SJSA1 (cell line): ENCODE data around the gene TEX48. TPM values are rescaled to one million over a fixed set of nuclear protein-coding genes. Genes with fewer than 3 reads are reported as not detected.

Experiments used
- DNase-seq, 2 experiments: peaks; one replicate each; pipeline ENCODE4 v3.0.0-alpha.2; 2015 to 2020; ENCODE audit warnings: low spot score in 2 of 2, low read depth in 1 of 2
- H3K27ac ChIP-seq: fragments of 250-450 bp; sonication (Bioruptor Pico); 2 replicates; pipeline ENCODE4 v1.5.1; 2020; ENCODE audit warnings: mild to moderate bottlenecking, moderate library complexity
- H3K27me3 ChIP-seq: fragments of 250-450 bp; sonication (Bioruptor Pico); replicated peaks from 2 replicates; pipeline ENCODE4 v1.5.1; 2020; ENCODE audit warnings: mild to moderate bottlenecking, moderate library complexity
- H3K36me3 ChIP-seq: fragments of 250-450 bp; sonication (Bioruptor Pico); 2 replicates; pipeline ENCODE4 v1.5.1; 2020; ENCODE audit warnings: mild to moderate bottlenecking
- H3K4me1 ChIP-seq: fragments of 250-450 bp; sonication (Bioruptor Pico); replicated peaks from 2 replicates; pipeline ENCODE4 v1.6.1; 2021; ENCODE audit warnings: mild to moderate bottlenecking
- H3K4me3 ChIP-seq: fragments of 250-450 bp; sonication (Bioruptor Pico); 2 replicates; pipeline ENCODE4 v1.5.1; 2020; ENCODE audit warnings: mild to moderate bottlenecking
- H3K9me3 ChIP-seq: fragments of 250-450 bp; sonication (Bioruptor Pico); replicated peaks from 2 replicates; pipeline ENCODE4 v1.5.1; 2020; ENCODE audit warnings: mild to moderate bottlenecking
- total RNA-seq: library from RNA; depleted of rRNA; stranded (reverse); fragments of >200 nt; shearing (Covaris generic); gene quantifications from 2 replicates; pipeline ENCODE4 v1.2.3, GENCODE V29; 2014; rRNA removed

Gene TEX48
- total RNA-seq, 1 experiment from 2014 or later, result not detected

- Histone ChIP-seq H3K27ac (no peak overlapping the region), H3K4me1 (peaks cover 11% of the 10 kb centered on the region), H3K36me3 (no peaks in the 10 kb centered on the region), H3K4me3 (no peak overlapping the region), H3K27me3 (no peaks in the 10 kb centered on the region), H3K9me3 (no peaks in the 10 kb centered on the region)
- DNase-seq, result no peak
Observed at GRCh38 chr9:114616684-114617520, 65.1 kb downstream of the TEX48 start.

Other genes with a start within 250 kb of the TEX48 start
- 0.50 and 1.4 TPM in 2 replicates for gene WHRN, start 176.7 kb downstream of the TEX48 start, total RNA-seq
- 212 and 267 TPM in 2 replicates for gene ATP6V1G1, start 94.4 kb downstream of the TEX48 start, total RNA-seq
- 3.6 and 4.4 TPM in 2 replicates for gene TMEM268, start 70.9 kb downstream of the TEX48 start, total RNA-seq
- gene TEX53, start 24.4 kb downstream of the TEX48 start, total RNA-seq, result not detected in 2 replicates
- gene TNFSF15, start 123.8 kb upstream of the TEX48 start, total RNA-seq, result not detected in 2 replicates
- gene TNFSF8, start 248.4 kb upstream of the TEX48 start, total RNA-seq, result not detected in 2 replicates